Left hindlimb (tissue), 1 donor: ENCODE data around the gene DIP2B.
"Not testable (repeated sequence)": the region's sequence is repeated elsewhere in the genome, so short reads cannot be mapped to it uniquely, and the experiment has no call there.

Experiments used
- DNase-seq: peaks from one replicate; pipeline ENCODE4 v3.0.0-alpha.2; 2018

The DIP2B gene, protein sequence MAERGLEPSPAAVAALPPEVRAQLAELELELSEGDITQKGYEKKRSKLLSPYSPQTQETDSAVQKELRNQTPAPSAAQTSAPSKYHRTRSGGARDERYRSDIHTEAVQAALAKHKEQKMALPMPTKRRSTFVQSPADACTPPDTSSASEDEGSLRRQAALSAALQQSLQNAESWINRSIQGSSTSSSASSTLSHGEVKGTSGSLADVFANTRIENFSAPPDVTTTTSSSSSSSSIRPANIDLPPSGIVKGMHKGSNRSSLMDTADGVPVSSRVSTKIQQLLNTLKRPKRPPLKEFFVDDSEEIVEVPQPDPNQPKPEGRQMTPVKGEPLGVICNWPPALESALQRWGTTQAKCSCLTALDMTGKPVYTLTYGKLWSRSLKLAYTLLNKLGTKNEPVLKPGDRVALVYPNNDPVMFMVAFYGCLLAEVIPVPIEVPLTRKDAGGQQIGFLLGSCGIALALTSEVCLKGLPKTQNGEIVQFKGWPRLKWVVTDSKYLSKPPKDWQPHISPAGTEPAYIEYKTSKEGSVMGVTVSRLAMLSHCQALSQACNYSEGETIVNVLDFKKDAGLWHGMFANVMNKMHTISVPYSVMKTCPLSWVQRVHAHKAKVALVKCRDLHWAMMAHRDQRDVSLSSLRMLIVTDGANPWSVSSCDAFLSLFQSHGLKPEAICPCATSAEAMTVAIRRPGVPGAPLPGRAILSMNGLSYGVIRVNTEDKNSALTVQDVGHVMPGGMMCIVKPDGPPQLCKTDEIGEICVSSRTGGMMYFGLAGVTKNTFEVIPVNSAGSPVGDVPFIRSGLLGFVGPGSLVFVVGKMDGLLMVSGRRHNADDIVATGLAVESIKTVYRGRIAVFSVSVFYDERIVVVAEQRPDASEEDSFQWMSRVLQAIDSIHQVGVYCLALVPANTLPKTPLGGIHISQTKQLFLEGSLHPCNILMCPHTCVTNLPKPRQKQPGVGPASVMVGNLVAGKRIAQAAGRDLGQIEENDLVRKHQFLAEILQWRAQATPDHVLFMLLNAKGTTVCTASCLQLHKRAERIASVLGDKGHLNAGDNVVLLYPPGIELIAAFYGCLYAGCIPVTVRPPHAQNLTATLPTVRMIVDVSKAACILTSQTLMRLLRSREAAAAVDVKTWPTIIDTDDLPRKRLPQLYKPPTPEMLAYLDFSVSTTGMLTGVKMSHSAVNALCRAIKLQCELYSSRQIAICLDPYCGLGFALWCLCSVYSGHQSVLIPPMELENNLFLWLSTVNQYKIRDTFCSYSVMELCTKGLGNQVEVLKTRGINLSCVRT (N-terminal part only)

DNA sequence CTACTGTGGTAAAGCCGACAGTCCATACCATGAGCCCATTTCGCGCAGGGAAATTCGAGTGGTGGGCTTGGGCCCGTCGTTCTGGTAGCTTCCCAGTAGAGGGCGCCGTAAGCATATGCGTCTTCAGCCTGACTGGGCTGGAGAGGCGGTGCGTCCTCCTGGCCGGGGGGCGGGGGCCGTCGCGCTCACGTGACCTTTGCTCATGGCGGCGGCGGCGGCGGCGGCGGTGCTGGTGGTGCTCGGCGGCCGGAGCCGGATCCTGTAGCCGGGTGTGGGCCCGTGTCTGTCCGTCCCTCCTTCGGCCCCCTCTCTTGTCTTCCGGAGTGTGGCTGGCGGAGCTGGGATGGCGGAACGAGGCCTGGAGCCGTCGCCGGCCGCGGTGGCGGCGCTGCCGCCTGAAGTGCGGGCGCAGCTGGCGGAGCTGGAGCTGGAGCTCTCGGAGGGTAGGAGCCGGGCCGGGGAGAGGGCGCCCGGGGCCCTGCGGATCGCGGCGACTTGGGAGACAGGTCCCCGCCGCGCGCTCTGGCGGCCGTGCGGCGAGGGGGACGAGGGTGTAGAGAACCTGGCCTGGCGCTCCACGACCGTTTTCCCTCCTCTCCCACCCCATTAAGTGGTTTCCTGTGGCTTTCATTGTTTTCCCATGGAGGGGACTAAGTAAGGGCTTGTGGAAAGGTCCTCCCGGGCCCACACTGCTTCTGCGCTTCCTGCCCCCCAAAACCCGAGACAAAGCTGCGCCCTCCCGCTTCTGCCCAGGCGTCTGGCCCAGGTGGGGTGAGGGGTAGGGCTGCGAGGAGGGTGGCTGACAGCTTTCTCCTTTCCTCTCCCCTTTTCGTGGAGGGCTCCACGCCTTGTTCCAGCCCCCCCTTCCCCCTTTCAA, at the start of gene DIP2B:
DIP2B (plus strand) TSS at position 188 of the 877 bp plus-strand sequence; CDS start at position 344, 156 bp downstream.
- peak; percentile 95 for DNase-seq

DNA sequence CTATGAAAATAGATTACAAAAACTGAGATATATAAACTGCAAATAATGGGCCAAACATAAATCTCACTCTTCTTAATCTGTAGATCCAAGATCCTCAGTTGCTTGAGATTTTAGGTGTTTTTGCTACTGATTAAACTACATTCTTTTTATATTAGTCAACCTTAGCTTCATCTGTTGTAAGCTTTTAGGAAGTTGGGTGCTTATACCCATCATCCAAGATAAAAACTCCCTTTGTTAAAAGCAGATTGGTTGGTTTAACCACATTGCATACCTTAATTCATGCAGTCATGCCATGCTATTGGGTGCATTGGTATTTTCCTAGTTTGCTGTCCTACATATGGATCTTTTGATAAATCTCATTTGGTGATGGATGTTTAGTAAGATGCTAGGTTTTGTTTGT, 46.2 kb upstream of the DIP2B start:
- no peak for DNase-seq

DNA sequence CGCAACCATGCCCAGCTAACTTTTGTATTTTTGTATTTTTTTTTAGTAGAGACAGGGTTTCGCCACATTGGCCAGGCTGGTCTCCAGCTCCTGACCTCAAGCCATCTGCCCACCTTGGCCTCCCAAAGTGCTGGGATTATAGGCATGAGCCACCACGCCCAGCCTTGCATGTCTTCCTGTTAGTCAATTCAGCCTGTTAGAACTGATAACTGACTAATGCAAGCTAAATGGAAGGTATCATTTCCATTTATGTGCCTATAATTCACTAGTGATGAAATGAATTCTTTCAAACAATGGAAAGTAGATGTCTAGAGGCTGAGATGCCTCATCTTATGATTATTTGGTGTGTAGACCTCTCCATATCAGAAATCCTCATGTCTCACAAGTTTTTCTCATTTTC, 37.3 kb upstream of the DIP2B start:
- DNase-seq: no peak

DNA sequence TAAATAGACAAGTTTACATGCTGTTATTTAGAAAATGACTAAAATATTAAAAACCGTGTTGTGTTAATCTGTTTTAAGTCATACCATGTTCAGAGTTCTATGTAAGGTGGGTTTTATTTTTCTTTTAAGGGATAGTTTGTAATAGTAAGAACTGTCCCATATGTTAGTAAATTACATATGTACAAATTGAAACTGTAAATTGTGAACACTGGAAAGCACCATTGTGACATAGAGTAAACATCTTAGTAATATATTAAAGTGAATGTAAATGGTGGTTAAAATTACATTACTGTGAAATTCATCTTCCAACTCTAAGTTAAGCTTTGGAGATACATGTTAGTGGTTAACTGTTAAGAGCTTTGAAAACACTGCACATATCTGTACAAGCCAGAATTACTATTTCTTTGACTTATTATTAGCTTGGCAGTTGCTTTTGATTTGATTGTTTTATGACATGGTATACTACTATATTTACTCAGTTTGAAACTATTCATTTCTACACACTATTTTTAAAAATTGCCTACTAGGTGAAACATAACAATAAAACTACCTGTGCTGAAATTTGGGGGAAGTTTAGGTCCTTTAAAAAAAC, 27.4 kb upstream of the DIP2B start:
- no peak for DNase-seq

DNA sequence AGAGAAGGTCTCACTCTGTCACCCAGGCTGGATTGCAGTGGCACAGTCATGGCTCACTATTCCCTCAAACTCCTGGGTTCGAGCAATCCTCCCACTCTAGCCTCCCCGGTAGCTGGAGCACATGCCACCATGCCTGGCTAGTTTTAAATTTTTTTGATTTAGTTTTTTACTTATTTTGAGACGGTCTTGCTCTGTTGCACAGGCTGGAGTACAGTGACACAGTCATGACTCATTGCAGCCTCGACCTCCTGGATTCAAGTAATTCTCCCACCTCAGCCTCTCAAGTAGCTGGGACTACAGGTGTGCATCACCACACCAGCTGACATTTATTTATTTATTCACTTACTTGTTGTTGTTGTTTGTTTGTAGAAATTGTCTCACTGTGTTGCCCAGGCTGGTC, 22.2 kb upstream of the DIP2B start:
- no peak for DNase-seq

DNA sequence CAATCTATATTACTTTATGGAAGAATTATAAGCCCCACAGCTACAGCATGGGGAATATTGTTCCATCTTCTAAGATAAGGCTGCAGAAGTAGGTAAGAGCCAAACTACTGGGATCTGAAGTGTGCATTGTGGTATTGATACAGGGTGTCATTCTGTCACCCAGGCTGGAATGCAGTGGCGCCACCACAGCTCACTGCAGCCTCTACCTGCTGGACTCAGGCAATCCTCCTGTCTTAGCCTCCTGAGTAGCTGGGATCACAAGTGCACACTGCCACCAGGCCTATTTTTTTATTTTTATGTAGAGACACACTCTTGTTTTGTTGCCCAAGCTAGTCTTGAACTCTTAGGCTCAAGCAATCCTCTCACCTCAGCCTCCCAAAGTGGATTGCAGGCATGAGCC, 21.3 kb upstream of the DIP2B start:
- DNase-seq: no peak

DNA sequence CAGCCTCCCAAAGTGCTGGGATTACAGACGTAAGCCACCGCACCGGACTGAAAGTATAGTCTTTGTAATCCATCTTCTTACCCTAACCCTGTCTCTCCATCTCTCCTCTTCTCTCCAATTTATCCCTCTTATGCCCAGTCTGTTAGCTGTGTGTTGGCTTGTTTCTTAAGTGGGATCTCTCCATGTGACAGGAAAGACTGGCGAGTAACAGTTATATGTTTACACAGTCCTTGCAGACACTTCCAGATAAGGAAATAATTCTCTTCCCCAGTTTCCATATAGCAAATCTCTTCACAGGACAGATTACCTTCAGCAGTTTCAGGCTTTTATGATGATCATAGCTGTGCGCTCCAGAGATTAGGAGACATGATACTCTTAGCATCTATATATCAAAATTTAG, 16.0 kb upstream of the DIP2B start:
- DNase-seq: no peak

DNA sequence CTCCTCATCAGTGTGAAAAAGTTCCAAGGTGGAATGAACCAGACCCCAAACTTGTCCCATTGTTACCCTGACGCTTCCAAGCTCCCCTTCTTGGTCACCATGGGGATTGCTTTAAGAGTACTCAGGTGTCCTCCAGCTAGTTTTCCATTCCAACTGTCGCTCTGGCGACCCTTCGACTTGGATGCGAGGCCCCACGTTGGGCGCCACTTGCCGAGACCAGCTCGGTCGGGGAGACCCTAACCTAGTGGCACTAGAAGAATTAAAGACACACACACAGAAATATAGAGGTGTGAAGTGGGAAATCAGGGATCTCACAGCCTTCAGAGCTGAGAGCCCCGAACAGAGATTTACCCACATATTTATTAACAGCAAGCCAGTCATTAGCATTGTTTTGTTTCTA, 6.7 kb upstream of the DIP2B start:
- not testable (repeated sequence) for DNase-seq

DNA sequence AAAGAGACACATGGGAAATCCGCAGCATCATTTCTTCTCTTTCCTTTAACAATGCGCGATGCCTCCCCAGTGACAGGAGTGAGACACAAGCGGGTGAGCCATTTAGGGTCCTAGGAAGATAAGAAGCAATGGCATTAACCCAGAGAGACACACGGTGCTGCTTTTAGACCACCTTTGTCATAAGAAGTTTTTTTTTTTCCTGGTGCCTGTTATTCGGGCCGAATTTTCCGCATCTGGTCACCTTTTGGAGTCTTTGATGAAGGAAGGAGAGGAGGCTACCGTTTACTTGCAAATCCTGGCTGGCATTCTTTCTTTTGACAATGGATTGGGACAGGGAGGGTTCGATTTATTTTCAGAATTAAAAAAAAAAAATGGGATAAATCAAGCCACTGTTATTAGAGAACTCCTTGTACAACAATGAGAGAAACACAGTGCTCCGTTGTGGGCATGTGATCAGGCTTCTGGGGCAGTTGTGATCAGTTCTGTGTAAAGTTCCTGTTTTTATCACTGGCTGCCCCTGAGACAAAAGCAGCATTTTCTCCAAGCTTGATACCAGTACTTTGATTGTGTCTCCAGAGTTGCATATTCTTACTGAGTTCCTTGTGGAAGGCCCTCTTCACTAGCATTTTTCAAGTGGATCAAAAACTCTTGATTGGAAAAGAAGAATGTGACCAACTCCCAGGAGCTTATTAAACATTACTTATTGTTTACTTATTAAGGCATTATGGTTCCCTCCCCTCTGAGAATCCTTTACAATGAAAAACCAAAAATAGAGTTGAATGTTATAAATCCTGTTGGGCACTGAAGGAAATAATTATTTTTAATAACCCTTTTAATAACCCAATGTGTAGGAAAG, 1.1 kb downstream of the DIP2B start:
- DNase-seq: no peak

DNA sequence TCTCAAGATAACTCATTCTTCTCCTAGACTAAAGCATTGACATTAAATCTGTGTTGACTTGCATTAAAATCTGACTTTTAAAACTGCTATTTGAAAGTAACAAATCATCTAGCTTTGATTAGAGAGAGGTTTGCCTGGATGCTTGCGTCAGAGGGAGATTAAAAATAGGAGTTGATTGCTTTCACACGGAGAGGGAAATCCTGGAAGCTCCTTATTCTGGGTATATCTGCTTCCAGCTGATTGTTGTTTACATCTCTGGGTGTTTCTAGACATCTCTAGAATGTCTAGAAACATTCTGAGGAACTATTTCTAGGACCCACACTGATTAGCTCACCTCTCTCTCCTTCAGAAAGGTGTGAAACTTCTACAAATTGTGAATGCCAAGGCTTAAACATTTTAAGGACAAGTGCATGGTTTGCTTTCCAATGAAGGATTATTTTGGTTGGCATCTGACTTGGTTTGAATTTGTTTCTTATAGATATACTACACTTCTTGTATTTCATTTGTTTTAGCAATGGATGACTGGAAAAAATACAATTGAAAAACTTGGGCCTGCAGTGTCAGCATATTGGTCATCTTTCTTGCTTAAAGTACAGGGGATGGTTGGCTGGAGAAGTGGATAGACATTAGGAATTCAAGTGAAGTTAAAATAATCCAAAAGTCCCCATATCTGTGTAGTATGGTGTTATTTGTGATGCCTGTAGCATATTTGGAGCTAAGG, 2.1 kb downstream of the DIP2B start:
- DNase-seq: no peak

DNA sequence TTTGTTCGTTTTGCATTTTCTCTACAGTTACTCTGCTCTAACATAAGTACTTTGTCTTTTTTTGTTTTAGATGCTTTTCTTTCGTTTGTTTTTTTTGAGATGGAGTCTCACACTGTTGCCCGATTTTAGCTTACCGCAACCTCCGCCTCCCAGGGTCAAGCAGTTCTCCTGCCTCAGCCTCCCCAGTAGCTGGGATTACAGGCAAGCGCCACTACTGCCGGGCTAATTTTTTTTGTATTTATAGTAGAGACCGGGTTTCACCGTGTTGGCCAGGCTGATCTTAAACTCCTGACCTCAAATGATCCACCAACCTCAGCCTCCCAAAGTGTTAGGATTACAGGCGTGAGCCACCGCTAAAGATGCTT, 2.7 kb downstream of the DIP2B start:
- no peak for DNase-seq

DNA sequence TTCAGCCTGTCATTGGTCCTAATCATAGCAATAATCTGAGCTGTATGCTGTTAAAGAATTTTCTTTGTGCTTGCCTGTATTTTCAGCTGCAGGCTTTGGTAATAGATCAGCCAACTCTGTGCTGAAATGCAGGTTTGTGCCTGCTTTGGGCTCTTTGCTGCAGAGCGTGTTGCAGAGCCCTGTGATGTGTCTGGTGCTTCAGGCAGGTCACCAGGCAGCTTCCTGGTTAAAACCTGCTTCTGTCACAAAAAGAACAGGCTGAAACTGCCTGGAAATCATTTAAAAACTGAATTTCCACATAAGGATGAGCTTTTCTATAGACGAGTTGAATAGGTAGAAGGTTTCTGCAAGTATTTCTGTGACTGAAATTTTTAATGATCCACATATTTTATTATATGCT, 3.1 kb downstream of the DIP2B start:
- DNase-seq: no peak

DNA sequence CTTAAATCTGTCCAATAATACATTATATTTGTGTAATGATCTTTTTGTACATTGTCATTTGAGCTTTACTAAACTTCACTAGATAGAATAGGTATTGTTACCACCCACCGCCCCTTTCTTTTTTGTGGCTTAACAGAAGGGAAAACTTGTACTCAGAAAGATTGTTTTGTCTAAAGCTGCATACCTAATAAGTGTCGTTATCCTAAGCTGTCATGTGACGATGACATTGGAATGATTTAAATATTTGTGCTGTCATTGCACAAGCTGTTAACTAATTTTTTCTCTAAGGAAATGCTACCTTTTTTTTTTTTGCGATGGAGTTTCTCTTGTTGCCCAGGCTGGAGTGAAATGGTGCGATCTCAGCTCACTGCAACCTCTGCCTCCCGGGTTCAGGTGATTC, 3.6 kb downstream of the DIP2B start:
- no peak for DNase-seq

DNA sequence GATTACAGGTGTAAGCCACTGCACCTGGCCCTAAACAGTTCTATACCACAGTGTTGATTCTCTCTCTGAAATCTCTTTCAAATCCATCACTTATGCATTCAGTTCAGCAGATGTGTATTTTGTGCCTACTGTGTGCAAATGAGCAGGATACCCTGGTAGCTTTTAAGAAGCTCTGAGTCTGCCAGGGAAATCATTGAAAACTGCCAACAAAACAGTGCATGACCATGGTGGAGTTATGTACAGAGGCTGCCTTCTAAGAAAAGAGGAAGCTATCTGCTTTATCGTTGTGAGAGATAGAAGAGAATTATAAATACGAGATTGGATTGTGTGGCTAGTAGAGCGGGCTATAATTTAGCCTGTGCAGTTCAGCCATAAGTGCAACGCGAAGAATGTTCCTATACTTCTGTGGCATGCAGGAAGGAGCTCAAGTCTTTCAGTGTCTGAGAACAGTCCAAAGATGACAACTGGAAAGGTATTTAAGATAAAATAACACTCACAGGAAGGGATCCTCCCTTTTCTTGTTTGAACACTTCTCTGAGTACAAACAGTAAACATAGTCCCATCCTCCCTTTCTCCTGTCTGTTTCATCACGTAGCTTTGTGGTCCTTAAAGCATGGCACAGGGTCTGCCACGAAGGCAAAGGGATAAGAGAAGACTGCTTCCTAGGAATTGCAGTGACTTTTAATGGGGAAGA, 4.3 kb downstream of the DIP2B start:
- DNase-seq: no peak

DNA sequence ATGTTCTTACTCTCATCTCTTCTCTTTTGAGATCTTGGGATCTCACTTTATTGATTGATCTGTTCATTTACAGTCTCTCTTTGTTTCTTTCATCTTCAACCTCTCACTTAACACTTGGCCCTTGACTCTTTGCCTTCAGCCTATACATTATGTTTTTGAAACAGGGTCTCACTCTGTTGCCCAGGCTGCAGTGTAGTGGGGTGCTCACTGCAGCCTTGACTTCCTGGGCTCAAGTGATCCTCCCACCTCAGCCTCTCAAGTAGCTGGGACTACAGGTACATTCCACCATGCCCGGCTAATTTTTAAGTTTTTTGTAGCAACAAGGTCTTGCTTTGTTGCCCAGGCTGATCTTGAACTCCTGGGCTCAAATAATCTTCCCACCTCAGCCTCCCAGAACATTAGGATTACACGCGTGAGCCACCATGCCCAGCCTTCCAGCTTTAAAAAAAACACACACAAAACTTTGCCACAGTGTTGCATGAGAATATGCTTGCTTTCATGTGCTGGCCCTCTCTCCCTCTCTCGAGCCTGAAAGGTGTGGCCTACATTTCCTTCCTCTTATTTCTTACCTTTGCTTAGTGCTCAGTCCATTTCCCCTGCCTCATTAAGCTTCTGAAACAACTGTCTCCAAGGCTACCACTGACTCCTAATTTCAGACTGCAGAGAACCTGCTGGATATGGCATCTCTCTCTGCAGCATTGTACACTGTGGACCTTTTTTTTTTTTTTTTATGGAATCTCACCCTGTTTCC, 9.9 kb downstream of the DIP2B start:
- no peak for DNase-seq

DNA sequence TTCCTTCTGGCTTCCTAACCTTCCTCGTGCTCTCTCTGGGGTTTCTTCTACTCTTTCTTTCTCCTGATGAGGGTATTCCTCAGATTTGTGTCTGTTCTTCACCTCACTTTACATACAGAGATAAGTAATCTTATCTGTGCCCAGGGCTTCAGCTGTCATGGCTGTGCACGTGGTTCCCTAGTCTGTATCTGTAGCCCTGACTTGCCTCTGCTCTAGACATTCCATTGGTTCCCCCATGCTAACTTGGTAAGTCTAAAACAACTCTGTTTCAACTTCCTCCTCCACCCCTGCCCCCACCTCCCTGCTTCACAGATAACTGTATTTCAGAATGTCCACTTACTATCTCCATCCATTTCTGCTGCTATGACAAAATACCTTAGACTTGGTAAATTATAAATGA, 10.8 kb downstream of the DIP2B start:
- DNase-seq: no peak

DNA sequence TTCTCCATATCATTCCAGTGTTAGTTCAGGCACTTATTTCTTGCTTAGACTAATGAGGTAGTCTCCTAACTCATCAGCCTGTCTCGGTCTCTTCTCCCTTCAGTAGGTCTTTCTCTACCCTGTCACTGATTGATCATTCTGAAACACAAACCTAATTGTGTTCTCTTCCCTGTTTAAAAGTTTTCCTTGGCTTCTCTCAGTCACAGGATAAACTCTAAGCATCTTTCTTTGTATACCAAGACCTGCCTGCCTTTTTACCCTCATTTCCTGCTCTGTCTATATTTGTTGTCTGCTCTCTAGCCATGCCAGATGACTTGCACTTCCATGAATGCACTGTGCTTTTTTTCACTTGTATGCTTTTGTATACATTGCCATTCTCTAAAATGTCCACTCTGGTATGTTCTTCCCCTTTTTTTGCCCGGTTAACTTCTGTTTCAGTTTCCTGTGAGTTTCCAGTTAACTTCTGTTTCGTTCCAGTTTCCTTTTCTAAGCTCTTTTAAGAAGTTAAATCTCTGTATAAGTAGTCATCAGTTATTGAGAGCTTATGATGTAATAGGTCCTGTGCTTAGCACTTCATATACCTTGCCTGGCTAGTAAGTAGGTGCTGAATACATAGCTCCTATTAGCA, 12.8 kb downstream of the DIP2B start:
- DNase-seq: no peak

DNA sequence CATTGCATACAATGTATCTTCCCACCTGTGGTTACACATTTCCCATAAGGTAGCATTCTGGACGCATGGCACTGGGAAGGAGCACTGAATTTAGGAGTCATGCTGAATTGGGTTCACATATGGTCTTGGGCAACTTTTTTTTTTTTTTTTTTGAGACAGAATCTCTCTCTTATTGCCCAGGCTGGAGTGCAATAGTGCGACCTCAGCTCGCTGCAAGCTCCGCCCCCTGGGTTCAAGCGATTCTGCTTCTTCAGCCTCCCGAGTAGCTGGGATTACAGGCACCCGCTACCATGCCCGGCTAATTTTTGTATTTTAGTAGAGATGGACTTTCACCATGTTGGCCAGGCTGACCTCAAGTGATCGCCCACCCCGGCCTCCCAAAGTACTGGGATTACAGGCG, 13.3 kb downstream of the DIP2B start:
- no peak for DNase-seq
